HepG2 (cell line): ENCODE measurements around the gene FZD4. TPM values are rescaled to one million over a fixed set of nuclear protein-coding genes. Genes with fewer than 3 reads are reported as not detected.
"Not testable (repeated sequence)": the region's sequence is repeated elsewhere in the genome, so short reads cannot be mapped to it uniquely, and the experiment has no call there.

Source experiments
- ATAC-seq: fragments of 200-7000 bp; cut with Tn5 transposase; 3 replicates; pipeline ENCODE4 v1.9.1; 2020; ENCODE audit warnings: mild to moderate bottlenecking, moderate library complexity
- BruUV-seq: library from RNA; stranded (reverse); fragments of 400-500 nt; replicated peaks from 2 replicates; lab custom pipeline; 2021; lab: Mats Ljungman, UMichigan
- CTCF ChIA-PET: fragments of 300-600 bp; formaldehyde crosslinking; extraction: SDS; loops from one replicate; lab custom pipeline; 2021; ENCODE audit warnings: low total read pairs, inconsistent platforms, low intra/inter-chr PET ratio; lab: Yijun Ruan, JAX
- POLR2A ChIA-PET: fragments of 350-600 bp; sonication (Branson Sonifier 250); formaldehyde crosslinking; loops from one replicate; lab custom pipeline; 2020; ENCODE audit warnings: antibody characterized with exemption, inconsistent platforms; lab: Yijun Ruan, JAX
- DNase-seq: peaks from one replicate; pipeline ENCODE4 v3.0.0-alpha.2; 2015; ENCODE audit warnings: low spot score
- FAIRE-seq: peaks from 3 replicates; lab custom pipeline; 2011; peaks lifted over from hg19 to GRCh38; lab: Jason Lieb, UNC
- H2AFZ ChIP-seq: one replicate; pipeline ENCODE4 v1.6.1; 2011; ENCODE audit warnings: low read length, inconsistent platforms
- H3K27ac ChIP-seq: fragments of 300-600 bp; 3 replicates; pipeline ENCODE4 v1.8.0; 2011; ENCODE audit warnings: mixed run types, mild to moderate bottlenecking, mixed read lengths, low read length, inconsistent platforms; ENCODE audit not compliant: insufficient read depth; ENCODE audit errors: extremely low read length
- H3K27me3 ChIP-seq, 2 experiments: fragments of 200-600 bp in 1 of 2; 2 replicates in 1 of 2; 3 replicates in 1 of 2; pipeline versions ENCODE4 v1.6.0 to v1.8.0; 2011; ENCODE audit warnings: low read length in 2 of 2, mild to moderate bottlenecking in 2 of 2, moderate library complexity in 2 of 2, inconsistent platforms in 1 of 2; ENCODE audit not compliant: insufficient read depth in 2 of 2, control insufficient read depth in 1 of 2
- H3K36me3 ChIP-seq, 2 experiments: fragments of 200-600 bp in 1 of 2; replicated peaks in 1 of 2; 2 replicates in 1 of 2; 3 replicates in 1 of 2; pipeline versions ENCODE4 v1.5.1 to v1.8.0; 2011; ENCODE audit warnings: low read length in 2 of 2, inconsistent platforms in 1 of 2; ENCODE audit not compliant: insufficient read depth in 2 of 2, control insufficient read depth in 1 of 2
- H3K4me1 ChIP-seq: 2 replicates; pipeline ENCODE4 v1.5.1; 2012; ENCODE audit warnings: low read length, inconsistent platforms; ENCODE audit not compliant: insufficient read depth
- H3K4me2 ChIP-seq: 2 replicates; pipeline ENCODE4 v1.6.0; 2011; ENCODE audit warnings: low read depth, low read length, inconsistent platforms
- H3K4me3 ChIP-seq, 3 experiments: fragments of 200-600 bp in 1 of 3; sonication (generic), shearing (Covaris generic) in 1 of 3; replicated peaks in 1 of 3; 2 replicates each; pipeline ENCODE4 v1.5.1; 2011 to 2016; ENCODE audit warnings: low read length in 3 of 3, inconsistent platforms in 2 of 3, low read depth in 2 of 3, mild to moderate bottlenecking in 2 of 3, control low read depth in 1 of 3, mixed read lengths in 1 of 3; ENCODE audit not compliant: insufficient read depth in 1 of 3
- H3K79me2 ChIP-seq: one replicate; pipeline ENCODE4 v1.6.1; 2011; ENCODE audit warnings: low read length, inconsistent platforms; ENCODE audit not compliant: insufficient read depth
- H3K9ac ChIP-seq: 2 replicates; pipeline ENCODE4 v1.6.0; 2011; ENCODE audit warnings: mild to moderate bottlenecking, low read depth, low read length, inconsistent platforms; ENCODE audit not compliant: insufficient read depth
- H3K9me3 ChIP-seq: 2 replicates; pipeline ENCODE4 v1.5.1; 2012; ENCODE audit warnings: mild to moderate bottlenecking, low read length
- H4K20me1 ChIP-seq: 2 replicates; pipeline ENCODE4 v1.6.0; 2011; ENCODE audit warnings: inconsistent platforms, mild to moderate bottlenecking, low read length, moderate library complexity; ENCODE audit not compliant: insufficient read depth
- ZBTB14 ChIP-seq: sonication (generic); formaldehyde crosslinking; IDR thresholded peaks from 2 replicates; pipeline ENCODE4 v1.4.0; 2020; ENCODE audit warnings: missing genetic modification reagents
- ZBTB21 ChIP-seq: sonication (generic); formaldehyde crosslinking; IDR thresholded peaks from 2 replicates; pipeline ENCODE4 v1.4.0; 2020; ENCODE audit warnings: missing genetic modification reagents
- ZNF230 ChIP-seq: sonication (generic); formaldehyde crosslinking; IDR thresholded peaks from 2 replicates; pipeline ENCODE4 v1.4.0; 2020; ENCODE audit warnings: mild to moderate bottlenecking, missing genetic modification reagents
- WGBS: methylation state at CpG from one replicate; pipeline ENCODE4 v1.1.6; 2017; ENCODE audit warnings: low lambda C conversion rate; 5-methylcytosine and 5-hydroxymethylcytosine counted together
- in situ Hi-C: cut with HindIII; loops from 2 replicates; pipeline ENCODE4 v1.10.0; 2017; ENCODE audit warnings: low pct_unique_long_range_greater_than_20kb; ENCODE audit not compliant: extremely low pct_ligation_motif_present
- intact Hi-C: fragments of 100-400 bp; cut with micrococcal nuclease; formaldehyde crosslinking; loops from one replicate; pipeline ENCODE4 v1.10.0; 2022; ENCODE audit not compliant: unreplicated experiment
- polyA plus RNA-seq, 8 experiments: library from polyadenylated mRNA; depleted of rRNA in 3 of 8; stranded (reverse) in 7 of 8; unstranded in 1 of 8; fragments of >200 nt; fragmentation: Illumina TruSeq in 4 of 8; extraction: Trizol in 4 of 8; gene quantifications; 2 replicates each; pipeline versions ENCODE4 v1.2.1 to v1.2.3, GENCODE V29; 2011 to 2016; ENCODE audit warnings: low read depth in 4 of 8, missing spikeins in 1 of 8, mixed read lengths in 1 of 8; ENCODE audit not compliant: insufficient read depth in 1 of 8
- total RNA-seq, 5 experiments: library from RNA; depleted of rRNA; stranded (reverse); fragments of >200 nt; fragmentation: Illumina TruSeq; extraction: Trizol; gene quantifications; 2 replicates each; pipeline ENCODE4 v1.2.3, GENCODE V29; 2016; ENCODE audit warnings: low read depth in 1 of 5
- TF ChIP-seq, protein P1 (sequence below): sonication (generic); formaldehyde crosslinking; IDR thresholded peaks from 2 replicates; pipeline ENCODE4 v1.5.1; 2020; ENCODE audit warnings: mild to moderate bottlenecking, missing genetic modification reagents, moderate library complexity
- TF ChIP-seq, protein P2 (sequence below): sonication (generic); formaldehyde crosslinking; IDR thresholded peaks from 2 replicates; pipeline ENCODE4 v1.4.0; 2020; ENCODE audit warnings: missing genetic modification reagents, borderline replicate concordance
- TF ChIP-seq, protein P3 (sequence below): sonication (generic); formaldehyde crosslinking; IDR thresholded peaks from 2 replicates; pipeline ENCODE4 v1.4.0; 2020; ENCODE audit warnings: missing genetic modification reagents

The FZD4 gene
- total and polyA plus RNA-seq, 2 of the 13 experiments (the other 11 are each of a cell fraction or from before 2014, with no cell fraction given), result 46.5 to 70.4 TPM

GRCh38 chr11:86969258-86969657 is 14.1 kb upstream of the FZD4 start:
- ChIA-PET POLR2A (no interaction called here), CTCF (no interaction called here)
- H3K4me2 ChIP-seq, result no peak overlapping the region
- no peak overlapping the region for H3K4me3 ChIP-seq
- BruUV-seq, result no TSS peak
- H4K20me1 ChIP-seq, result no peaks in the 10 kb centered on the region
- peak; percentile 21 for DNase-seq
- no peak overlapping the region for H3K27ac ChIP-seq
- WGBS, result 86% methylated on average over 1 of the region's 1 CpG
- in situ Hi-C loops (no loop called here), intact Hi-C loops (no loop called here)
- H3K4me1 ChIP-seq, result peaks cover 14% of the 10 kb centered on the region; the same call in 1 of the 2 replicates
- peak; percentile 47; the same call in 2 of the 3 replicates for ATAC-seq
- no peak for FAIRE-seq
- no peaks in the 10 kb centered on the region for H3K36me3 ChIP-seq
- peaks cover 11% of the 10 kb centered on the region for H3K9me3 ChIP-seq
- peak; percentile 78 for TF ChIP-seq ZBTB21 (CRISPR knock-in tag)
- no peak for TF ChIP-seq ZBTB14 (CRISPR knock-in tag)
- no peak for TF ChIP-seq ZNF230 (CRISPR knock-in tag)
- H2AFZ ChIP-seq, result no peak overlapping the region
- H3K27me3 ChIP-seq, result no peaks in the 10 kb centered on the region
- H3K79me2 ChIP-seq, result no peaks in the 10 kb centered on the region
- no peak overlapping the region for H3K9ac ChIP-seq

GRCh38 chr11:86967601-86968000 is 12.4 kb upstream of the FZD4 start:
- not testable (repeated sequence) for H3K27ac ChIP-seq, DNase-seq
- peaks cover 14% of the 10 kb centered on the region; the same call in 1 of the 2 replicates for H3K4me1 ChIP-seq
- TF ChIP-seq, protein P1, sequence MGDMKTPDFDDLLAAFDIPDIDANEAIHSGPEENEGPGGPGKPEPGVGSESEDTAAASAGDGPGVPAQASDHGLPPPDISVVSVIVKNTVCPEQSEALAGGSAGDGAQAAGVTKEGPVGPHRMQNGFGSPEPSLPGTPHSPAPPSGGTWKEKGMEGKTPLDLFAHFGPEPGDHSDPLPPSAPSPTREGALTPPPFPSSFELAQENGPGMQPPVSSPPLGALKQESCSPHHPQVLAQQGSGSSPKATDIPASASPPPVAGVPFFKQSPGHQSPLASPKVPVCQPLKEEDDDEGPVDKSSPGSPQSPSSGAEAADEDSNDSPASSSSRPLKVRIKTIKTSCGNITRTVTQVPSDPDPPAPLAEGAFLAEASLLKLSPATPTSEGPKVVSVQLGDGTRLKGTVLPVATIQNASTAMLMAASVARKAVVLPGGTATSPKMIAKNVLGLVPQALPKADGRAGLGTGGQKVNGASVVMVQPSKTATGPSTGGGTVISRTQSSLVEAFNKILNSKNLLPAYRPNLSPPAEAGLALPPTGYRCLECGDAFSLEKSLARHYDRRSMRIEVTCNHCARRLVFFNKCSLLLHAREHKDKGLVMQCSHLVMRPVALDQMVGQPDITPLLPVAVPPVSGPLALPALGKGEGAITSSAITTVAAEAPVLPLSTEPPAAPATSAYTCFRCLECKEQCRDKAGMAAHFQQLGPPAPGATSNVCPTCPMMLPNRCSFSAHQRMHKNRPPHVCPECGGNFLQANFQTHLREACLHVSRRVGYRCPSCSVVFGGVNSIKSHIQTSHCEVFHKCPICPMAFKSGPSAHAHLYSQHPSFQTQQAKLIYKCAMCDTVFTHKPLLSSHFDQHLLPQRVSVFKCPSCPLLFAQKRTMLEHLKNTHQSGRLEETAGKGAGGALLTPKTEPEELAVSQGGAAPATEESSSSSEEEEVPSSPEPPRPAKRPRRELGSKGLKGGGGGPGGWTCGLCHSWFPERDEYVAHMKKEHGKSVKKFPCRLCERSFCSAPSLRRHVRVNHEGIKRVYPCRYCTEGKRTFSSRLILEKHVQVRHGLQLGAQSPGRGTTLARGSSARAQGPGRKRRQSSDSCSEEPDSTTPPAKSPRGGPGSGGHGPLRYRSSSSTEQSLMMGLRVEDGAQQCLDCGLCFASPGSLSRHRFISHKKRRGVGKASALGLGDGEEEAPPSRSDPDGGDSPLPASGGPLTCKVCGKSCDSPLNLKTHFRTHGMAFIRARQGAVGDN (CRISPR knock-in tag), result 0 out of 2 replicates have a peak, but pooled peaks have one; percentile 20
- TF ChIP-seq, protein P2, sequence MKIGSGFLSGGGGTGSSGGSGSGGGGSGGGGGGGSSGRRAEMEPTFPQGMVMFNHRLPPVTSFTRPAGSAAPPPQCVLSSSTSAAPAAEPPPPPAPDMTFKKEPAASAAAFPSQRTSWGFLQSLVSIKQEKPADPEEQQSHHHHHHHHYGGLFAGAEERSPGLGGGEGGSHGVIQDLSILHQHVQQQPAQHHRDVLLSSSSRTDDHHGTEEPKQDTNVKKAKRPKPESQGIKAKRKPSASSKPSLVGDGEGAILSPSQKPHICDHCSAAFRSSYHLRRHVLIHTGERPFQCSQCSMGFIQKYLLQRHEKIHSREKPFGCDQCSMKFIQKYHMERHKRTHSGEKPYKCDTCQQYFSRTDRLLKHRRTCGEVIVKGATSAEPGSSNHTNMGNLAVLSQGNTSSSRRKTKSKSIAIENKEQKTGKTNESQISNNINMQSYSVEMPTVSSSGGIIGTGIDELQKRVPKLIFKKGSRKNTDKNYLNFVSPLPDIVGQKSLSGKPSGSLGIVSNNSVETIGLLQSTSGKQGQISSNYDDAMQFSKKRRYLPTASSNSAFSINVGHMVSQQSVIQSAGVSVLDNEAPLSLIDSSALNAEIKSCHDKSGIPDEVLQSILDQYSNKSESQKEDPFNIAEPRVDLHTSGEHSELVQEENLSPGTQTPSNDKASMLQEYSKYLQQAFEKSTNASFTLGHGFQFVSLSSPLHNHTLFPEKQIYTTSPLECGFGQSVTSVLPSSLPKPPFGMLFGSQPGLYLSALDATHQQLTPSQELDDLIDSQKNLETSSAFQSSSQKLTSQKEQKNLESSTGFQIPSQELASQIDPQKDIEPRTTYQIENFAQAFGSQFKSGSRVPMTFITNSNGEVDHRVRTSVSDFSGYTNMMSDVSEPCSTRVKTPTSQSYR (CRISPR knock-in tag), result peak; percentile 65; the same call in 1 of the 2 replicates
- TF ChIP-seq, protein P3, sequence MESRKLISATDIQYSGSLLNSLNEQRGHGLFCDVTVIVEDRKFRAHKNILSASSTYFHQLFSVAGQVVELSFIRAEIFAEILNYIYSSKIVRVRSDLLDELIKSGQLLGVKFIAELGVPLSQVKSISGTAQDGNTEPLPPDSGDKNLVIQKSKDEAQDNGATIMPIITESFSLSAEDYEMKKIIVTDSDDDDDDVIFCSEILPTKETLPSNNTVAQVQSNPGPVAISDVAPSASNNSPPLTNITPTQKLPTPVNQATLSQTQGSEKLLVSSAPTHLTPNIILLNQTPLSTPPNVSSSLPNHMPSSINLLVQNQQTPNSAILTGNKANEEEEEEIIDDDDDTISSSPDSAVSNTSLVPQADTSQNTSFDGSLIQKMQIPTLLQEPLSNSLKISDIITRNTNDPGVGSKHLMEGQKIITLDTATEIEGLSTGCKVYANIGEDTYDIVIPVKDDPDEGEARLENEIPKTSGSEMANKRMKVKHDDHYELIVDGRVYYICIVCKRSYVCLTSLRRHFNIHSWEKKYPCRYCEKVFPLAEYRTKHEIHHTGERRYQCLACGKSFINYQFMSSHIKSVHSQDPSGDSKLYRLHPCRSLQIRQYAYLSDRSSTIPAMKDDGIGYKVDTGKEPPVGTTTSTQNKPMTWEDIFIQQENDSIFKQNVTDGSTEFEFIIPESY (CRISPR knock-in tag), result peak; percentile 90
- TF ChIP-seq, all 625 proteins: peak for 3; not testable (repeated sequence) for 622
- CTCF ChIA-PET, H3K4me2 ChIP-seq, in situ Hi-C loops, H3K79me2 ChIP-seq, BruUV-seq, H3K9ac ChIP-seq, H2AFZ ChIP-seq, H4K20me1 ChIP-seq, H3K9me3 ChIP-seq, ATAC-seq, H3K4me3 ChIP-seq, intact Hi-C loops, H3K27me3 ChIP-seq, FAIRE-seq, H3K36me3 ChIP-seq: not testable (repeated sequence)
- POLR2A ChIA-PET, result interaction anchor here (1.1 to 1.9 kb wide), 3 partner anchors 9 to 26 kb away, joined by 3 to 6 read pairs (median 4); partner anchors contain the start of gene FZD4
- 88% methylated on average over 6 of the region's 7 CpGs for WGBS
